ENCODE data around the gene PIGS. TPM values are rescaled to one million over a fixed set of nuclear protein-coding genes. Genes with fewer than 3 reads are reported as not detected.

The PIGS gene
- total RNA-seq, 3 donors from 2014 or later = 35.4 to 63.5 (median 53.3) TPM

DNA sequence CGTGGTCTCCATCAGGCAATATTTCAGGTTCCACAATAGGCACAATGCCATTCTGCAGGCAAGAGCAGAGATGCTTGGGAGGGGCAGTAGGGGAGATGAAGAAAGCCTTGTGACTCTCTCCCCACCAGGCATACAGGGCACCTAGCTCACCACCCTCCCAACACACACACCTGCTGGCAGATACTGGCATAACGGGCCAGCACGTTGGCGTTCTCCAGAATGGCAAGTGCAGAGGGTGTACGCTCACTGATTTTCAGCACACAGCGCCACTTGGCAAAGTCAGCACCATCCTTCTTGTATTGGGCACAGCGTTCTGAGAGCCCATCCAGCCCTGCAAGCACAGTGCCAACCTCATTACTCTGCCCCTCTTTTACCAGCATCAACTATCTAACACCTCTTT is 3.2 kb upstream of the PIGS start:
- Histone ChIP-seq H3K36me3 (no peaks in the 10 kb centered on the region), H3K4me1 (no peaks in the 10 kb centered on the region), H3K4me3 (no peak overlapping the region), H3K27ac (no peak overlapping the region), H3K9me3 (no peaks in the 10 kb centered on the region), H3K27me3 (no peaks in the 10 kb centered on the region)
- no peak for DNase-seq (ENCODE audit: low spot score in 2 of 2)
- TF ChIP-seq, protein P1, sequence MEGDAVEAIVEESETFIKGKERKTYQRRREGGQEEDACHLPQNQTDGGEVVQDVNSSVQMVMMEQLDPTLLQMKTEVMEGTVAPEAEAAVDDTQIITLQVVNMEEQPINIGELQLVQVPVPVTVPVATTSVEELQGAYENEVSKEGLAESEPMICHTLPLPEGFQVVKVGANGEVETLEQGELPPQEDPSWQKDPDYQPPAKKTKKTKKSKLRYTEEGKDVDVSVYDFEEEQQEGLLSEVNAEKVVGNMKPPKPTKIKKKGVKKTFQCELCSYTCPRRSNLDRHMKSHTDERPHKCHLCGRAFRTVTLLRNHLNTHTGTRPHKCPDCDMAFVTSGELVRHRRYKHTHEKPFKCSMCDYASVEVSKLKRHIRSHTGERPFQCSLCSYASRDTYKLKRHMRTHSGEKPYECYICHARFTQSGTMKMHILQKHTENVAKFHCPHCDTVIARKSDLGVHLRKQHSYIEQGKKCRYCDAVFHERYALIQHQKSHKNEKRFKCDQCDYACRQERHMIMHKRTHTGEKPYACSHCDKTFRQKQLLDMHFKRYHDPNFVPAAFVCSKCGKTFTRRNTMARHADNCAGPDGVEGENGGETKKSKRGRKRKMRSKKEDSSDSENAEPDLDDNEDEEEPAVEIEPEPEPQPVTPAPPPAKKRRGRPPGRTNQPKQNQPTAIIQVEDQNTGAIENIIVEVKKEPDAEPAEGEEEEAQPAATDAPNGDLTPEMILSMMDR (IDR thresholded peaks at IDR 0.05) = no peak
- TF ChIP-seq POLR2A (IDR thresholded peaks at IDR 0.05) (no peak), POLR2AphosphoS5 (IDR thresholded peaks at IDR 0.05) (no peak)
- intact Hi-C loops (cut with DNase I; ENCODE audit: low total_unique reads) = no loop called here

DNA sequence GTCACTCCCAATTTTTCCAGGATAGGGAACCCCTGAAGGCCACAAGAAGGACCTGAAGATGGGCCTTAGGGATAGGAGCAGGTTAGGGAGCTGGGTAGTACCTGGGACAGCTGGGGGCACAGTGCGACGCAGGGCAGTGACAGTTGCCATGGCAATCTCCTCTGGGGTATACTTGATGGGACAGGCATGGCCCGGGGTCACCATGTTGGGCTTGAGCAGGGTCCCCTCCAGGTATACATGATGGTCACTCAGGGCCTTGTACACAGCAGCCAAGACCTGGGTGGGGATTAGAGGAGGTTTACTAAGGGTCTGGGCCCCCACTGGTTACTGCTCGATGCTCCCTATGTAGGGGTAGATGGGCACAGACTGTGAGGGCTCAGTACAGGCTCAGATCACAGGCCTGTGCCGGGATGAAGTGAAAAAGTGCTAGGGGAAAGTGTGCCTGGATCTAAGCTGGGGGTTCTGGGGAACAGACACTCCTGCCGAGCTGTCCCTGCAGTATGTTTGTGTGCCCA is 2.7 kb upstream of the PIGS start:
- intact Hi-C loops (cut with DNase I; ENCODE audit: low total_unique reads) = no loop called here
- no peak for DNase-seq (ENCODE audit: low spot score in 2 of 2)
- Histone ChIP-seq H3K27ac (no peak overlapping the region), H3K36me3 (no peaks in the 10 kb centered on the region), H3K4me3 (no peak overlapping the region), H3K4me1 (no peaks in the 10 kb centered on the region), H3K9me3 (no peaks in the 10 kb centered on the region), H3K27me3 (no peaks in the 10 kb centered on the region)
- no peak for TF ChIP-seq POLR2AphosphoS5 (IDR thresholded peaks at IDR 0.05)
- TF ChIP-seq, protein P1 (IDR thresholded peaks at IDR 0.05) = no peak
- no peak for TF ChIP-seq POLR2A (IDR thresholded peaks at IDR 0.05)

DNA sequence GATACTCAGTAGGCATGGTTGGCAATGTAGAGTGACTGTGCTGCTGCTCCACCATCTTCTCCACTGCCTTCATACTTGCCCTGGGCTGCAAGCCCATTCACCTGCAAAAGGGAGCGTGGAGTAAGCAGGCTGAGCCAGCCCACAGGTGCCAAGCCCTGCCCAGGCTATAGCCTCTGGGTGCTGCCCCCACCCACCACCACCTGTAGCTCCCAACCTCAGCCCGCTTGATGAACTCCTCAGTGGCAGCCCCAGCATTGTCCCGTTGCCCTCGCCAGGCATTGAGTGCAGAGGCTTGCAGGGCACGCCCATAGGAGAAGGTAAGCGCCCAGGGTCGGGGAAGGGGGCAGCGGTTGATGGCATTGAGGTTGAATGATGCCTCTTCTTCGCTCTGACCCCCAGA is 2.2 kb upstream of the PIGS start:
- no peak for DNase-seq (ENCODE audit: low spot score in 2 of 2)
- TF ChIP-seq, protein P1 (IDR thresholded peaks at IDR 0.05) = no peak
- TF ChIP-seq POLR2A (IDR thresholded peaks at IDR 0.05) (no peak), POLR2AphosphoS5 (IDR thresholded peaks at IDR 0.05) (no peak)
- Histone ChIP-seq H3K27ac (no peak overlapping the region), H3K27me3 (no peaks in the 10 kb centered on the region), H3K36me3 (no peaks in the 10 kb centered on the region), H3K9me3 (no peaks in the 10 kb centered on the region), H3K4me3 (no peak overlapping the region), H3K4me1 (no peaks in the 10 kb centered on the region)
- intact Hi-C loops (cut with DNase I; ENCODE audit: low total_unique reads) = no loop called here

DNA sequence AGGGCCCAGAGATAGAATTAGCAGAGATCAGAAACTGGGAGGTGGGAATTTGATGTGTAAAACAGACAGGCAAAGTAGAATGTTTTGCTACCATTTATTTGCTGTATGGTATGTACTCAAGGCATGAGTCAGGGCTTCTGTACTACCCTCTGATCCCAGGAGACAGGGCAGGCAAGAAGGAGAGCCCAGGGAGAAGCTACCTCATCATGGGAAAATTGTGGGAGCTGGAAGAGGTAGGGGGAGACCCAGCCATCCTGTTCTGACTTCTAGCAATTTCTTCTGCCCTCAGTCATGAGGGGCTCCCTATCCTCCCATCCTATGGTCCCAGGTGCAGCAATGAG is 1.7 kb upstream of the PIGS start:
- no peak for DNase-seq (ENCODE audit: low spot score in 2 of 2)
- Histone ChIP-seq H3K4me1 (no peaks in the 10 kb centered on the region), H3K4me3 (no peak overlapping the region), H3K27me3 (no peaks in the 10 kb centered on the region), H3K27ac (no peak overlapping the region), H3K36me3 (no peaks in the 10 kb centered on the region), H3K9me3 (no peaks in the 10 kb centered on the region)
- TF ChIP-seq POLR2A (IDR thresholded peaks at IDR 0.05) = no peak
- TF ChIP-seq, protein P1 (IDR thresholded peaks at IDR 0.05) = no peak
- no peak for TF ChIP-seq POLR2AphosphoS5 (IDR thresholded peaks at IDR 0.05)
- intact Hi-C loops (cut with DNase I; ENCODE audit: low total_unique reads) = no loop called here

DNA sequence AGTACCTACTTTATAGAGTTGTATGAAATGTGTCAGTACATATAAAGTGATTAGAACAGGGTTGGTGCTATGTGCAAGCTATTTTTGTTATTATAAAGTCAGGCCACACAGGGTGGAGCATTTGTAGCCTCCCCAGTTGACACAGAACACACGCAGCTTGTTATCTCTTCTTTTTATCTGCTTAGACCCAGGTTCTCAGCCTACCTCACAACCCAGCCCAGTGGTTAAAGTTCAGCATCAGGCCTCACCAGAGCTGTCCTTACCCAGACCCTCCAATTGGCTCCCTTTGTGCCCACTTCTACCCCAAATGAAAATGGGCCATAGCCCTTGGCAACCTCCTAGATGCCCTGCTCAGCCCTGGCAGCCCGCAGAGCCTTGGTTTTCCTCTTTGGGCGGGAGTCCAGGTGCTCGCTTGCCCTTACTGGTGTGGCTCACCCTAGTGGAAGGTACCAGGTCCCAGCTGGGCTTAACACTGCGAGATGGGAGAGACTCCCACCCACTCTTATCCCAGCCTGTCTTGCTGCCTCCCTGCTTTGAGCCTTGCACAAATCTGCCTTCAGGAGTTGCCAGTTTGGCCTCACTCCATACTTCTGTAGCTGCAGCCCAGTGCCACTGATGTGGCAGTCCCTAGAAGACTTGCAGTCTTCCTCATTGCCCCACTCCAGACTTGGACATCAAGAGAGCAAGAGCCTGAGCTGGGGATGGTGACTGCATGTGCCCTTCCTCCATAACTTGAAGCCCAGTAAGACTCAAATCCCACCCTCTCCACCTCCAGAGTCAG is 1.1 kb upstream of the PIGS start:
- Histone ChIP-seq H3K27me3 (no peaks in the 10 kb centered on the region), H3K4me3 (peak overlapping the region; percentile 77 to 99 (median 94)), H3K27ac (peak overlapping the region in 1 of 2 donors; percentile 90), H3K4me1 (no peaks in the 10 kb centered on the region), H3K9me3 (no peaks in the 10 kb centered on the region), H3K36me3 (no peaks in the 10 kb centered on the region)
- intact Hi-C loops (cut with DNase I; ENCODE audit: low total_unique reads) = no loop called here
- no peak for DNase-seq (ENCODE audit: low spot score in 2 of 2)
- TF ChIP-seq POLR2A (IDR thresholded peaks at IDR 0.05) (no peak), POLR2AphosphoS5 (IDR thresholded peaks at IDR 0.05) (no peak)
- TF ChIP-seq, protein P1 (IDR thresholded peaks at IDR 0.05) = no peak

Measured in breast epithelium (tissue), 4 donors.